NT2/D1 (cell line): ENCODE results near the gene SNX11.
"Not testable (repeated sequence)": the region's sequence is repeated elsewhere in the genome, so short reads cannot be mapped to it uniquely, and the experiment has no call there.

ENCODE experiments used
- DNase-seq: peaks from one replicate; pipeline ENCODE4 v3.0.0-alpha.2; 2011; ENCODE audit warnings: low read depth, low spot score
- H3K27me3 ChIP-seq: 2 replicates; pipeline ENCODE4 v1.6.0; 2011; ENCODE audit warnings: mild to moderate bottlenecking; ENCODE audit not compliant: insufficient read length, insufficient read depth
- H3K36me3 ChIP-seq: 2 replicates; pipeline ENCODE4 v1.6.1; 2011; ENCODE audit warnings: mild to moderate bottlenecking, low read length, mixed read lengths; ENCODE audit not compliant: insufficient read depth, insufficient read length
- H3K4me1 ChIP-seq: 2 replicates; pipeline ENCODE4 v1.5.1; 2011; ENCODE audit not compliant: insufficient read depth, insufficient read length
- H3K4me3 ChIP-seq: 2 replicates; pipeline ENCODE4 v1.5.1; 2011; ENCODE audit warnings: low read depth; ENCODE audit not compliant: insufficient read length
- H3K9ac ChIP-seq: 2 replicates; pipeline ENCODE4 v1.6.0; 2011; ENCODE audit warnings: low read depth; ENCODE audit not compliant: insufficient read length
- H3K9me3 ChIP-seq: 2 replicates; pipeline ENCODE4 v1.5.1; 2011; ENCODE audit warnings: mild to moderate bottlenecking, low read length; ENCODE audit not compliant: insufficient read depth
- SUZ12 ChIP-seq: IDR thresholded peaks from 2 replicates; pipeline ENCODE4 v1.6.1; 2011; ENCODE audit not compliant: insufficient read length, insufficient read depth; ENCODE audit errors: extremely low read depth
- YY1 ChIP-seq: IDR thresholded peaks from 2 replicates; pipeline ENCODE4 v1.6.1; 2011; ENCODE audit not compliant: insufficient read length, insufficient read depth
- ZNF274 ChIP-seq: IDR thresholded peaks from 2 replicates; pipeline ENCODE4 v1.6.1; 2011; ENCODE audit warnings: mild to moderate bottlenecking, low read depth, low read length

SNX11 gene

GRCh38 chr17:48066656-48067055 is 40.9 kb upstream of the SNX11 start:
- DNase-seq, result no peak
- Histone ChIP-seq H3K9me3 (no peaks in the 10 kb centered on the region), H3K36me3 (peaks cover 66% of the 10 kb centered on the region), H3K4me1 (no peaks in the 10 kb centered on the region), H3K9ac (no peak overlapping the region), H3K4me3 (no peak overlapping the region), H3K27me3 (no peaks in the 10 kb centered on the region)
- TF ChIP-seq ZNF274 (no peak), YY1 (no peak), SUZ12 (no peak)

GRCh38 chr17:48067245-48067644 is 40.3 kb upstream of the SNX11 start:
- H3K4me1 ChIP-seq, result no peaks in the 10 kb centered on the region

GRCh38 chr17:48067808-48068207 is 39.8 kb upstream of the SNX11 start:
- not testable (repeated sequence) for H3K4me3 ChIP-seq, H3K9ac ChIP-seq, H3K9me3 ChIP-seq, H3K27me3 ChIP-seq, H3K4me1 ChIP-seq, DNase-seq
- peaks cover 63% of the 10 kb centered on the region for H3K36me3 ChIP-seq

More at GRCh38 chr17:48067245-48067644, 40.3 kb upstream of the SNX11 start:
- Histone ChIP-seq H3K9ac (no peak overlapping the region), H3K4me3 (no peak overlapping the region), H3K27me3 (no peaks in the 10 kb centered on the region), H3K36me3 (peaks cover 66% of the 10 kb centered on the region), H3K9me3 (no peaks in the 10 kb centered on the region)
- TF ChIP-seq YY1 (no peak), ZNF274 (no peak), SUZ12 (no peak)
- no peak for DNase-seq

- Histone ChIP-seq H3K4me1 (no peaks in the 10 kb centered on the region), H3K9ac (no peak overlapping the region), H3K36me3 (peaks cover 63% of the 10 kb centered on the region), H3K27me3 (no peaks in the 10 kb centered on the region), H3K4me3 (no peak overlapping the region), H3K9me3 (no peaks in the 10 kb centered on the region)
- TF ChIP-seq YY1, result no peak
- no peak for TF ChIP-seq ZNF274
- no peak for TF ChIP-seq SUZ12
- no peak for DNase-seq
These were observed 39.0 kb upstream of the SNX11 start for GRCh38 chr17:48068491-48068961.

GRCh38 chr17:48070195-48070594 is 37.4 kb upstream of the SNX11 start:
- no peaks in the 10 kb centered on the region for H3K27me3 ChIP-seq
- TF ChIP-seq ZNF274 (no peak), SUZ12 (no peak), YY1 (no peak)
- DNase-seq, result no peak
- no peak overlapping the region for H3K9ac ChIP-seq
- H3K36me3 ChIP-seq, result peaks cover 71% of the 10 kb centered on the region
- H3K9me3 ChIP-seq, result no peaks in the 10 kb centered on the region
- no peak overlapping the region for H3K4me3 ChIP-seq
- no peaks in the 10 kb centered on the region for H3K4me1 ChIP-seq

- no peaks in the 10 kb centered on the region for H3K9me3 ChIP-seq
- peaks cover 76% of the 10 kb centered on the region for H3K36me3 ChIP-seq
- H3K4me3 ChIP-seq, result no peak overlapping the region
- no peak overlapping the region for H3K9ac ChIP-seq
- DNase-seq, result no peak
- H3K27me3 ChIP-seq, result no peaks in the 10 kb centered on the region
- TF ChIP-seq ZNF274, result no peak
- TF ChIP-seq YY1, result no peak
- TF ChIP-seq SUZ12, result no peak
- no peaks in the 10 kb centered on the region for H3K4me1 ChIP-seq
These were observed 35.9 kb upstream of the SNX11 start for GRCh38 chr17:48071654-48072053.

- not testable (repeated sequence) for H3K4me3 ChIP-seq, DNase-seq, H3K27me3 ChIP-seq, H3K9ac ChIP-seq, H3K9me3 ChIP-seq, H3K4me1 ChIP-seq
- peaks cover 79% of the 10 kb centered on the region for H3K36me3 ChIP-seq
These were observed 34.8 kb upstream of the SNX11 start for GRCh38 chr17:48072811-48073210.

DNA sequence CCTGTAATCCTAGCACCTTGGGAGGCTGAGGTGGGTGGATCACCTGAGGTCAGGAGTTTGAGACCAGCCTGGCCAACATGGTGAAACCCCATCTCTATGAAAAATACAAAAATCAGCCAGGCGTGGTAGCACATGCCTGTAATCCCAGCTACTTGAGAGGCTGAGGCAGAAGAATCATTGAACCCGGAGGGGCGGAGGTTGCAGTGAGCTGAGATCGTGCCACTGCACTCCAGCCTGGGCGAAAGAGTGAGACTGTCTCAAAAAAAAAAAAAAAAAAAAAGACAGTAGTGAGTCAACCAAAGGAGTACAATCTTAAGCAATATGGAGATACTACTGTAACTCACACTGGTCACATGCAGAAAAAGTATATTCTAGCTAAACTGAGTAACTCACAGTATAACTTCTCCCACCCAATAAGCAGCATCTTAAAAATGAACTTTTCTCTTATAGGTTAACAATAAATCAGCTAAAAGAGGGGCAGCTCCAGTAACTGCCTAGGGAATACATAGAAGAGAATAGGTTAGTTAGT is 33.9 kb upstream of the SNX11 start:
- DNase-seq, H3K9me3 ChIP-seq, H3K4me3 ChIP-seq, H3K9ac ChIP-seq, H3K27me3 ChIP-seq, H3K4me1 ChIP-seq: not testable (repeated sequence)
- peaks cover 76% of the 10 kb centered on the region for H3K36me3 ChIP-seq
